K562 (cell line): ENCODE results near the gene TXNL4A. TPM values are rescaled to one million over a fixed set of nuclear protein-coding genes. Genes with fewer than 3 reads are reported as not detected.
A peak's percentile ranks its signal among the peaks of the same experiment; 100 is the strongest.

Experiments used
- ARID4B ChIP-seq: sonication (generic); formaldehyde crosslinking; IDR thresholded peaks from 2 replicates; pipeline ENCODE4 v1.8.0; 2022; ENCODE audit warnings: mild to moderate bottlenecking, missing genetic modification reagents
- CCNT2 ChIP-seq: IDR thresholded peaks from 2 replicates; pipeline ENCODE4 v1.6.1; 2011; ENCODE audit warnings: borderline replicate concordance, low read depth, mild to moderate bottlenecking, moderate library complexity, mixed read lengths, low read length; ENCODE audit not compliant: insufficient read length; ENCODE audit errors: extremely low read depth
- EP400 ChIP-seq: fragments of 450-650 bp; IDR thresholded peaks from 2 replicates; pipeline ENCODE4 v1.6.1; 2017; ENCODE audit warnings: antibody characterized with exemption, mild to moderate bottlenecking, moderate library complexity
- HDAC6 ChIP-seq: IDR thresholded peaks from 2 replicates; pipeline ENCODE4 v1.6.1; 2012; ENCODE audit warnings: low read depth, mild to moderate bottlenecking, control low read depth, inconsistent platforms, low read length, moderate library complexity
- MAX ChIP-seq: sonication (generic); formaldehyde crosslinking; IDR thresholded peaks from 2 replicates; pipeline ENCODE4 v1.9.0; 2022; ENCODE audit warnings: mild to moderate bottlenecking, missing genetic modification reagents
- MXI1 ChIP-seq: IDR thresholded peaks from 2 replicates; pipeline ENCODE4 v1.6.1; 2011; ENCODE audit warnings: low read depth, mild to moderate bottlenecking, improper control_type of control experiment, low read length
- NR3C1 ChIP-seq: sonication (generic); formaldehyde crosslinking; IDR thresholded peaks from 2 replicates; pipeline ENCODE4 v1.8.1; 2022; ENCODE audit warnings: missing genetic modification reagents
- RFX1 ChIP-seq: fragments of 450-650 bp; IDR thresholded peaks from 2 replicates; pipeline ENCODE4 v1.6.1; 2016; ENCODE audit warnings: mild to moderate bottlenecking, moderate library complexity
- SIN3A ChIP-seq, 2 experiments: fragments of 150-350 bp in 1 of 2; IDR thresholded peaks; 2 replicates each; pipeline ENCODE4 v1.6.1; 2011 to 2016; ENCODE audit warnings: borderline replicate concordance in 2 of 2, low read depth in 2 of 2, low read length in 2 of 2, mild to moderate bottlenecking in 2 of 2, moderate library complexity in 2 of 2; ENCODE audit not compliant: control insufficient read depth in 1 of 2
- THRA ChIP-seq: fragments of 450-650 bp; IDR thresholded peaks from 2 replicates; pipeline ENCODE4 v1.6.1; 2017; ENCODE audit warnings: mild to moderate bottlenecking, moderate library complexity
- VEZF1 ChIP-seq: fragments of 200-800 bp; sonication (Bioruptor generic); IDR thresholded peaks from 2 replicates; pipeline ENCODE4 v1.6.1; 2017; ENCODE audit warnings: missing genetic modification characterization, missing compliant biosample characterization
- ZNF639 ChIP-seq, 2 experiments: fragments of 200-800 bp in 1 of 2; sonication (Bioruptor generic) in 1 of 2; sonication (generic) in 1 of 2; formaldehyde crosslinking in 1 of 2; IDR thresholded peaks in 1 of 2; conservative IDR thresholded peaks in 1 of 2; 2 replicates each; pipeline versions ENCODE4 v1.5.0 to v1.6.1; 2016 to 2020; ENCODE audit warnings: missing compliant biosample characterization in 1 of 2, missing genetic modification characterization in 1 of 2, missing genetic modification reagents in 1 of 2
- ZNF740 ChIP-seq, 3 experiments: fragments of 200-800 bp in 1 of 3; sonication (Bioruptor generic) in 1 of 3; sonication (generic) in 1 of 3; formaldehyde crosslinking in 1 of 3; IDR thresholded peaks; 2 replicates each; pipeline versions ENCODE4 v1.6.1 to v1.8.0; 2016 to 2022; ENCODE audit warnings: mild to moderate bottlenecking in 2 of 3, missing compliant biosample characterization in 2 of 3, missing genetic modification characterization in 2 of 3, missing genetic modification reagents in 1 of 3
- polyA plus RNA-seq, 8 experiments: library from polyadenylated mRNA; depleted of rRNA in 4 of 8; stranded (reverse) in 5 of 8; unstranded in 3 of 8; fragments of >200 nt; fragmentation: Nextera tagmentation in 2 of 8; fragmentation: Illumina TruSeq in 1 of 8; extraction: Ambion mirVana in 2 of 8; extraction: Trizol in 1 of 8; gene quantifications; 2 replicates each; pipeline versions ENCODE4 v1.2.1 to v1.2.3, GENCODE V29; 2011 to 2014; ENCODE audit warnings: inconsistent platforms in 1 of 8, missing spikeins in 1 of 8
- total RNA-seq, 7 experiments: library from RNA; depleted of rRNA in 6 of 7; stranded (reverse); fragments of >200 nt in 6 of 7; fragmentation: Illumina TruSeq in 2 of 7; extraction: Trizol in 2 of 7; gene quantifications; 2 replicates each; pipeline versions ENCODE4 v1.2.1 to v1.2.3, GENCODE V29; 2011 to 2021; ENCODE audit warnings: low replicate concordance in 1 of 7

Gene TXNL4A
- total and polyA plus RNA-seq, 9 of the 15 experiments (the other 6 are each of a cell fraction or from before 2014, with no cell fraction given) = 27.0 to 132 (median 87.5) TPM

GRCh38 chr18:80033181-80034067, 45.1 kb upstream of the TXNL4A start (continued):
- TF ChIP-seq ZNF639 (CRISPR knock-in tag; conservative IDR thresholded peaks at IDR 0.05 in 1 of 2, IDR thresholded peaks at IDR 0.05 in 1 of 2) (0 out of 4 replicates have a peak, but pooled peaks of 1 of the 2 experiments have one; percentile 26), ARID4B (CRISPR knock-in tag) (0 out of 2 replicates have a peak, but pooled peaks have one; percentile 31), SIN3A (IDR thresholded peaks at IDR 0.05; ENCODE audit: borderline replicate concordance in 2 of 2, control insufficient read depth in 1 of 2, low read depth in 2 of 2, low read length in 2 of 2) (peak in 1 of 2 experiments; percentile 74; a peak in 1 of 4 replicates), EP400 (peak; percentile 40; the same call in 1 of the 2 replicates), VEZF1 (peak; percentile 67), NR3C1 (CRISPR knock-in tag) (no peak), MXI1 (peak; percentile 37; the same call in 1 of the 2 replicates), HDAC6 (no peak), RFX1 (peak; percentile 10; the same call in 1 of the 2 replicates), CCNT2 (peak; percentile 22), THRA (no peak), ZNF740 (CRISPR knock-in tag; IDR thresholded peaks at IDR 0.05) (0 out of 2 replicates have a peak, but pooled peaks have one; percentile 66), ZNF740 (tag; IDR thresholded peaks at IDR 0.05) (no peak), MAX (CRISPR knock-in tag) (peak; percentile 67)
